GM18502 (cell line): ENCODE results near the gene MAMLD1.

Experiments used
- ATAC-seq: cut with Tn5 transposase; IDR thresholded peaks from one replicate; pipeline ENCODE4 v1.9.1; 2021; ENCODE audit warnings: mild to moderate bottlenecking; ENCODE audit not compliant: unreplicated experiment, poor library complexity

Gene MAMLD1

GRCh38 chrX:150375243-150375770, 12.2 kb downstream of the MAMLD1 start:
- ATAC-seq, result no peak

GRCh38 chrX:150377005-150377404, 13.9 kb downstream of the MAMLD1 start:
- ATAC-seq, result no peak

GRCh38 chrX:150405006-150405405, 41.9 kb downstream of the MAMLD1 start:
- ATAC-seq, result no peak

- no peak for ATAC-seq
Observed at GRCh38 chrX:150405576-150405975, 42.5 kb downstream of the MAMLD1 start.

GRCh38 chrX:150406596-150406995, 43.5 kb downstream of the MAMLD1 start:
- ATAC-seq, result no peak

GRCh38 chrX:150408007-150408406, 44.9 kb downstream of the MAMLD1 start:
- no peak for ATAC-seq

- ATAC-seq, result no peak
Observed at GRCh38 chrX:150408561-150408960, 45.4 kb downstream of the MAMLD1 start.

GRCh38 chrX:150409486-150409885, 46.4 kb downstream of the MAMLD1 start:
- no peak for ATAC-seq

GRCh38 chrX:150409964-150410363, 46.8 kb downstream of the MAMLD1 start:
- ATAC-seq, result no peak

- ATAC-seq, result no peak
Observed at GRCh38 chrX:150410513-150410912, 47.4 kb downstream of the MAMLD1 start.

- no peak for ATAC-seq
Observed at GRCh38 chrX:150411656-150412055, 48.5 kb downstream of the MAMLD1 start.

GRCh38 chrX:150414228-150414627, 51.1 kb downstream of the MAMLD1 start:
- ATAC-seq, result no peak

- ATAC-seq, result no peak
Observed at GRCh38 chrX:150416469-150416868, 53.4 kb downstream of the MAMLD1 start.

GRCh38 chrX:150421816-150422215, 58.7 kb downstream of the MAMLD1 start:
- no peak for ATAC-seq

GRCh38 chrX:150429594-150429993, 66.5 kb downstream of the MAMLD1 start:
- ATAC-seq, result no peak

GRCh38 chrX:150436195-150436594, 73.1 kb downstream of the MAMLD1 start:
- no peak for ATAC-seq

GRCh38 chrX:150438165-150438564, 75.0 kb downstream of the MAMLD1 start:
- no peak for ATAC-seq

- no peak for ATAC-seq
Observed at GRCh38 chrX:150446151-150446550, 83.0 kb downstream of the MAMLD1 start.

GRCh38 chrX:150446995-150447394, 83.9 kb downstream of the MAMLD1 start:
- no peak for ATAC-seq

- ATAC-seq, result no peak
Observed at GRCh38 chrX:150449313-150449712, 86.2 kb downstream of the MAMLD1 start.

- no peak for ATAC-seq
Observed at GRCh38 chrX:150450519-150451177, 87.5 kb downstream of the MAMLD1 start.

GRCh38 chrX:150451953-150452352, 88.8 kb downstream of the MAMLD1 start:
- no peak for ATAC-seq
